Endothelial cell (in vitro differentiated cells): ENCODE measurements around the gene CAMTA1. TPM values are rescaled to one million over a fixed set of nuclear protein-coding genes. Genes with fewer than 3 reads are reported as not detected.
"Not testable (repeated sequence)": the region's sequence is repeated elsewhere in the genome, so short reads cannot be mapped to it uniquely, and the experiment has no call there.

Experiments used
- DNase-seq: peaks from one replicate; pipeline ENCODE4 v3.0.0; 2021; ENCODE audit warnings: low spot score
- H3K27ac Mint-ChIP-seq: one replicate; pipeline ENCODE4 v1.8.0; 2021; ENCODE audit warnings: mixed read lengths, inconsistent platforms; ENCODE audit not compliant: unreplicated experiment
- H3K27me3 Mint-ChIP-seq: one replicate; pipeline ENCODE4 v1.8.0; 2021; ENCODE audit warnings: mild to moderate bottlenecking, moderate library complexity, mixed read lengths, inconsistent platforms; ENCODE audit not compliant: unreplicated experiment
- H3K36me3 Mint-ChIP-seq: one replicate; pipeline ENCODE4 v1.8.0; 2021; ENCODE audit warnings: mild to moderate bottlenecking, low read depth, mixed read lengths, inconsistent platforms; ENCODE audit not compliant: unreplicated experiment
- H3K4me1 Mint-ChIP-seq: one replicate; pipeline ENCODE4 v1.8.0; 2021; ENCODE audit warnings: mild to moderate bottlenecking, mixed read lengths, inconsistent platforms; ENCODE audit not compliant: unreplicated experiment
- H3K4me3 Mint-ChIP-seq: one replicate; pipeline ENCODE4 v1.8.0; 2021; ENCODE audit warnings: mild to moderate bottlenecking, mixed read lengths, inconsistent platforms; ENCODE audit not compliant: unreplicated experiment
- H3K9me3 Mint-ChIP-seq: one replicate; pipeline ENCODE4 v1.8.0; 2021; ENCODE audit warnings: mixed read lengths, inconsistent platforms; ENCODE audit not compliant: unreplicated experiment
- total RNA-seq: library from RNA; stranded (reverse); fragmentation: NEBNext Ultra II Directional; extraction: Animal tissue kit (Norgen Biotek cat#: 25700); gene quantifications from one replicate; pipeline ENCODE4 v1.2.1, GENCODE V29; 2021; ENCODE audit not compliant: unreplicated experiment
- TF ChIP-seq, protein P1 (sequence below): fragments of 200-600 bp; sonication (generic); IDR thresholded peaks from one replicate; pipeline ENCODE4 v1.5.0; 2021; ENCODE audit warnings: antibody characterized with exemption; ENCODE audit not compliant: unreplicated experiment

The CAMTA1 gene
- total RNA-seq, 1 donor from 2014 or later: 87.3 TPM

GRCh38 chr1:7407980-7408770 lies 622.9 kb downstream of the CAMTA1 start:
- TF ChIP-seq, protein P1, sequence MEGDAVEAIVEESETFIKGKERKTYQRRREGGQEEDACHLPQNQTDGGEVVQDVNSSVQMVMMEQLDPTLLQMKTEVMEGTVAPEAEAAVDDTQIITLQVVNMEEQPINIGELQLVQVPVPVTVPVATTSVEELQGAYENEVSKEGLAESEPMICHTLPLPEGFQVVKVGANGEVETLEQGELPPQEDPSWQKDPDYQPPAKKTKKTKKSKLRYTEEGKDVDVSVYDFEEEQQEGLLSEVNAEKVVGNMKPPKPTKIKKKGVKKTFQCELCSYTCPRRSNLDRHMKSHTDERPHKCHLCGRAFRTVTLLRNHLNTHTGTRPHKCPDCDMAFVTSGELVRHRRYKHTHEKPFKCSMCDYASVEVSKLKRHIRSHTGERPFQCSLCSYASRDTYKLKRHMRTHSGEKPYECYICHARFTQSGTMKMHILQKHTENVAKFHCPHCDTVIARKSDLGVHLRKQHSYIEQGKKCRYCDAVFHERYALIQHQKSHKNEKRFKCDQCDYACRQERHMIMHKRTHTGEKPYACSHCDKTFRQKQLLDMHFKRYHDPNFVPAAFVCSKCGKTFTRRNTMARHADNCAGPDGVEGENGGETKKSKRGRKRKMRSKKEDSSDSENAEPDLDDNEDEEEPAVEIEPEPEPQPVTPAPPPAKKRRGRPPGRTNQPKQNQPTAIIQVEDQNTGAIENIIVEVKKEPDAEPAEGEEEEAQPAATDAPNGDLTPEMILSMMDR: no peak
- no peak for DNase-seq
- no peak overlapping the region for H3K27ac Mint-ChIP-seq

DNA sequence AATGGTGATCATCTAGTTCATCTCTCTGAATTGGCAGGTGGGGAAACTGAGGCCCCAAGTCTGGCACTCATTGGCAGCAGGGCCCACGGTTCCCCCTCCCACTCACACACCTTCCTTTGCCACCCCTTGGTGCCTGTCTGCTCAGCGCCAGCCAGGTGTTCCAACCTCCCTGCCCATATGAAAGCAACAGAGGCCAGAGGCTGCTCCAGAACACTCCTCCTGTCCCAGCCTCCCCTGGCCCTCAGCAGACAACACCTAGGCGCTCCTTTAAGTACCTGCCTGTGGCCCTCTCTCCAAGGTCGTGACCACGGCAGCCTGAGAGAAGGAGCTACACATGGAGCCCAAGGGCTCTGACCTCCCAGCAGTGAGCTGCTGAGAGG lies 623.5 kb downstream of the CAMTA1 start:
- no peak for DNase-seq
- H3K4me1 Mint-ChIP-seq: peaks cover 3% of the 10 kb centered on the region
- no peaks in the 10 kb centered on the region for H3K36me3 Mint-ChIP-seq
- H3K9me3 Mint-ChIP-seq: no peaks in the 10 kb centered on the region
- H3K27ac Mint-ChIP-seq: no peak overlapping the region
- H3K27me3 Mint-ChIP-seq: no peaks in the 10 kb centered on the region
- H3K4me3 Mint-ChIP-seq: no peak overlapping the region
- TF ChIP-seq, protein P1: no peak

More at GRCh38 chr1:7407980-7408770, 622.9 kb downstream of the CAMTA1 start:
- H3K27me3 Mint-ChIP-seq: no peaks in the 10 kb centered on the region
- no peaks in the 10 kb centered on the region for H3K9me3 Mint-ChIP-seq
- H3K36me3 Mint-ChIP-seq: no peaks in the 10 kb centered on the region
- H3K4me1 Mint-ChIP-seq: peaks cover 3% of the 10 kb centered on the region
- no peak overlapping the region for H3K4me3 Mint-ChIP-seq

- H3K36me3 Mint-ChIP-seq: no peaks in the 10 kb centered on the region
- H3K4me1 Mint-ChIP-seq: peaks cover 3% of the 10 kb centered on the region
- no peaks in the 10 kb centered on the region for H3K27me3 Mint-ChIP-seq
- H3K27ac Mint-ChIP-seq: no peak overlapping the region
- no peak overlapping the region for H3K4me3 Mint-ChIP-seq
- no peak for DNase-seq
- H3K9me3 Mint-ChIP-seq: no peaks in the 10 kb centered on the region
- TF ChIP-seq, protein P1: no peak
These were observed 624.0 kb downstream of the CAMTA1 start for GRCh38 chr1:7409278-7409677.

- no peaks in the 10 kb centered on the region for H3K36me3 Mint-ChIP-seq
- no peak overlapping the region for H3K4me3 Mint-ChIP-seq
- H3K4me1 Mint-ChIP-seq: no peaks in the 10 kb centered on the region
- no peak for DNase-seq
- no peaks in the 10 kb centered on the region for H3K27me3 Mint-ChIP-seq
- no peak overlapping the region for H3K27ac Mint-ChIP-seq
- TF ChIP-seq, protein P1: no peak
- no peaks in the 10 kb centered on the region for H3K9me3 Mint-ChIP-seq
These were observed 624.9 kb downstream of the CAMTA1 start for GRCh38 chr1:7410156-7410555.

DNA sequence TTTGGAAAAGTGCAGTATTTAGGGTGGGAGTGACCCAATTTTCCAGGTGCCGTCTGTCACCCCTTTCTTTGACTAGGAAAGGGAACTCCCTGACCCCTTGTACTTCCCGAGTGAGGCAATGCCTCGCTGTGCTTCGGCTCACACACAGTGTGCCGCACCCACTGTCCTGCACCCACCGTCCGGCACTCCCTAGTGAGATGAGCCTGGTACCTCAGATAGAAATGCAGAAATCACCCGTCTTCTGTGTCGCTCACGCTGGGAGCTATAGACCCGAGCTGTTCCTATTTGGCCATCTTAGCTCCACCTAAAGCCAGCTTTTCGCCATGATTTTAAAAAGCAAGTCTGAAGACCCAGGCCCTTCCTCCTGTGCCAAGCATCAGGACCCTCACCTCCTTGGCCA lies 632.4 kb downstream of the CAMTA1 start:
- H3K4me3 Mint-ChIP-seq, H3K27me3 Mint-ChIP-seq, H3K4me1 Mint-ChIP-seq, H3K27ac Mint-ChIP-seq, DNase-seq, H3K36me3 Mint-ChIP-seq, H3K9me3 Mint-ChIP-seq: not testable (repeated sequence)
